ENCODE data around the gene PKD2L1. TPM values are rescaled to one million over a fixed set of nuclear protein-coding genes. Genes with fewer than 3 reads are reported as not detected.

Gene PKD2L1
- total RNA-seq, 1 experiment from 2014 or later = not detected

- Histone ChIP-seq H3K27me3 (ENCODE audit: control insufficient read depth, insufficient read depth, low read length) (no peaks in the 10 kb centered on the region), H3K4me3 (ENCODE audit: low read depth in 2 of 2, low read length in 2 of 2) (peak overlapping the region; percentile 89 to 94), H3K27ac (ENCODE audit: low read length) (peak overlapping the region; percentile 95), H3K36me3 (ENCODE audit: control insufficient read depth, insufficient read depth, low read length) (peaks cover 73% of the 10 kb centered on the region), H3K4me1 (ENCODE audit: control insufficient read depth, insufficient read depth, low read length) (peaks cover 63% of the 10 kb centered on the region), H3K9me3 (ENCODE audit: control insufficient read depth, insufficient read depth, low read depth, low read length) (no peaks in the 10 kb centered on the region)
- BruUV-seq (replicated peaks) = no TSS peak
- DNase-seq (ENCODE audit: low read depth, low spot score) = no peak
- in situ Hi-C loops (cut with HindIII; ENCODE audit: low pct_unique_long_range_greater_than_20kb, low sequenced_read_pairs) = no loop called here
- POLR2A ChIA-PET = interaction anchor here (0.5 to 0.6 kb wide), 2 partner anchors 23 to 289 kb away, joined by 3 to 6 read pairs; no protein-coding TSS in a partner anchor
- TF ChIP-seq TCF7L2 (IDR thresholded peaks at IDR 0.05; ENCODE audit: low read depth, low read length) (no peak), CTCF (IDR thresholded peaks at IDR 0.05) (no peak), POLR2AphosphoS5 (IDR thresholded peaks at IDR 0.05; ENCODE audit: low read depth, low read length) (no peak), REST (IDR thresholded peaks at IDR 0.05; ENCODE audit: insufficient read depth in 1 of 2, low read depth in 2 of 2, low read length in 1 of 2) (no peak), SIN3A (IDR thresholded peaks at IDR 0.05; ENCODE audit: borderline replicate concordance, insufficient read depth, low read depth, low read length) (no peak)
- intact Hi-C loops (cut with micrococcal nuclease; ENCODE audit: unreplicated experiment) = no loop called here
- no peak for ATAC-seq
- CTCF ChIA-PET = no interaction called here
These were observed 21.0 kb upstream of the PKD2L1 start for GRCh38 chr10:100350914-100351485.

DNA sequence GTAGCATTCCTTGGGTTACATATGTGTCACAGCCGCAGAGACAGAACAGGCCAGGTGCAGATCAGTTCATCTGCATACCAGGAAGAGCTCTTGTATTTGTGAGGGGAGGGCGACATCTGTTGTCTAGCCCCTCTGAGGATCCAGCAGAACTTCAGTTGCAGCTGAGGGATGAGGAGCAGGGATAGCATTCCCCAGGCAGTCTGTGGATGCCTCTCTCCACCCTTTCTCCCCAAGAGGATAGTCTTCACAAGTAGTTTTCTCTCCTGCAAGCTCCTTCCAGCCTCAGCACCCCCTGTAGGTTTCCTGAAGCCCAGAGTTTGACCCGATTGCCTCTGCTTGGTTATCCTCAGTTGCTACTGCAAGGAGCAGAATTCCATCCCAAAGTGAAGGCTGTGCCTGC lies 19.6 kb upstream of the PKD2L1 start:
- H3K27ac ChIP-seq (ENCODE audit: low read length) = peak overlapping the region; percentile 95
- no peak for TF ChIP-seq CTCF (IDR thresholded peaks at IDR 0.05)
- no peak for TF ChIP-seq POLR2AphosphoS5 (IDR thresholded peaks at IDR 0.05; ENCODE audit: low read depth, low read length)
- no peak for TF ChIP-seq TCF7L2 (IDR thresholded peaks at IDR 0.05; ENCODE audit: low read depth, low read length)
- TF ChIP-seq SIN3A (IDR thresholded peaks at IDR 0.05; ENCODE audit: borderline replicate concordance, insufficient read depth, low read depth, low read length) = no peak
- no peak for TF ChIP-seq REST (IDR thresholded peaks at IDR 0.05; ENCODE audit: insufficient read depth in 1 of 2, low read depth in 2 of 2, low read length in 1 of 2)
- no peak for ATAC-seq
- in situ Hi-C loops (cut with HindIII; ENCODE audit: low pct_unique_long_range_greater_than_20kb, low sequenced_read_pairs) = no loop called here
- H3K9me3 ChIP-seq (ENCODE audit: control insufficient read depth, insufficient read depth, low read depth, low read length) = no peaks in the 10 kb centered on the region
- intact Hi-C loops (cut with micrococcal nuclease; ENCODE audit: unreplicated experiment) = no loop called here
- H3K27me3 ChIP-seq (ENCODE audit: control insufficient read depth, insufficient read depth, low read length) = no peaks in the 10 kb centered on the region
- CTCF ChIA-PET = interaction anchor here (0.8 kb wide), 1 partner anchor 481 kb away, joined by 3 read pairs; no protein-coding TSS in a partner anchor
- H3K4me3 ChIP-seq (ENCODE audit: low read depth in 2 of 2, low read length in 2 of 2) = peak overlapping the region; percentile 89 to 94
- POLR2A ChIA-PET = no interaction called here
- no TSS peak for BruUV-seq (replicated peaks)
- DNase-seq (ENCODE audit: low read depth, low spot score) = no peak
- peaks cover 61% of the 10 kb centered on the region for H3K36me3 ChIP-seq (ENCODE audit: control insufficient read depth, insufficient read depth, low read length)
- H3K4me1 ChIP-seq (ENCODE audit: control insufficient read depth, insufficient read depth, low read length) = peaks cover 58% of the 10 kb centered on the region

All from Panc1 (cell line).